Bronchial epithelial cell (primary cell): ENCODE data around the gene BIRC5. TPM values are rescaled to one million over a fixed set of nuclear protein-coding genes. Genes with fewer than 3 reads are reported as not detected.

Experiments used
- DNase-seq: peaks from one replicate; pipeline ENCODE4 v3.0.0-alpha.2; 2010; ENCODE audit warnings: low read depth
- FAIRE-seq: peaks from 2 replicates; lab custom pipeline; 2011; peaks lifted over from hg19 to GRCh38; lab: Jason Lieb, UNC
- H3K27me3 ChIP-seq: 2 replicates; pipeline ENCODE4 v1.5.1; 2011; ENCODE audit warnings: low read length; ENCODE audit not compliant: control insufficient read depth, insufficient read depth
- H3K36me3 ChIP-seq: 2 replicates; pipeline ENCODE4 v1.5.1; 2011; ENCODE audit warnings: low read length; ENCODE audit not compliant: control insufficient read depth, insufficient read depth
- H3K4me3 ChIP-seq: 2 replicates; pipeline ENCODE4 v1.5.1; 2011; ENCODE audit warnings: mild to moderate bottlenecking, low read depth, low read length, control low read depth
- total RNA-seq: library from RNA; depleted of rRNA; stranded (reverse); fragments of >200 nt; gene quantifications from 2 replicates; pipeline ENCODE4 v1.2.1, GENCODE V29; 2014
- TF ChIP-seq, protein P1 (sequence below): IDR thresholded peaks from 2 replicates; pipeline ENCODE4 v1.5.1; 2011; ENCODE audit warnings: mild to moderate bottlenecking, moderate library complexity, low read length, control low read depth, inconsistent platforms; ENCODE audit not compliant: insufficient read depth, severe bottlenecking

The BIRC5 gene
- 0.53 and 3.1 TPM in 2 replicates for total RNA-seq

DNA sequence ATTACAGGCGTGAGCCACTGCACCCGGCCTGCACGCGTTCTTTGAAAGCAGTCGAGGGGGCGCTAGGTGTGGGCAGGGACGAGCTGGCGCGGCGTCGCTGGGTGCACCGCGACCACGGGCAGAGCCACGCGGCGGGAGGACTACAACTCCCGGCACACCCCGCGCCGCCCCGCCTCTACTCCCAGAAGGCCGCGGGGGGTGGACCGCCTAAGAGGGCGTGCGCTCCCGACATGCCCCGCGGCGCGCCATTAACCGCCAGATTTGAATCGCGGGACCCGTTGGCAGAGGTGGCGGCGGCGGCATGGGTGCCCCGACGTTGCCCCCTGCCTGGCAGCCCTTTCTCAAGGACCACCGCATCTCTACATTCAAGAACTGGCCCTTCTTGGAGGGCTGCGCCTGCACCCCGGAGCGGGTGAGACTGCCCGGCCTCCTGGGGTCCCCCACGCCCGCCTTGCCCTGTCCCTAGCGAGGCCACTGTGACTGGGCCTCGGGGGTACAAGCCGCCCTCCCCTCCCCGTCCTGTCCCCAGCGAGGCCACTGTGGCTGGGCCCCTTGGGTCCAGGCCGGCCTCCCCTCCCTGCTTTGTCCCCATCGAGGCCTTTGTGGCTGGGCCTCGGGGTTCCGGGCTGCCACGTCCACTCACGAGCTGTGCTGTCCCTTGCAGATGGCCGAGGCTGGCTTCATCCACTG is at the start of gene BIRC5:
TSS of gene BIRC5 (plus strand) at position 238 of the 690 bp plus-strand sequence. CDS start at position 302, 64 bp downstream.
- Histone ChIP-seq H3K36me3 (no peaks in the 10 kb centered on the region), H3K4me3 (peak within 1 kb of the TSS; percentile 70), H3K27me3 (no peaks in the 10 kb centered on the region)
- TF ChIP-seq, protein P1, sequence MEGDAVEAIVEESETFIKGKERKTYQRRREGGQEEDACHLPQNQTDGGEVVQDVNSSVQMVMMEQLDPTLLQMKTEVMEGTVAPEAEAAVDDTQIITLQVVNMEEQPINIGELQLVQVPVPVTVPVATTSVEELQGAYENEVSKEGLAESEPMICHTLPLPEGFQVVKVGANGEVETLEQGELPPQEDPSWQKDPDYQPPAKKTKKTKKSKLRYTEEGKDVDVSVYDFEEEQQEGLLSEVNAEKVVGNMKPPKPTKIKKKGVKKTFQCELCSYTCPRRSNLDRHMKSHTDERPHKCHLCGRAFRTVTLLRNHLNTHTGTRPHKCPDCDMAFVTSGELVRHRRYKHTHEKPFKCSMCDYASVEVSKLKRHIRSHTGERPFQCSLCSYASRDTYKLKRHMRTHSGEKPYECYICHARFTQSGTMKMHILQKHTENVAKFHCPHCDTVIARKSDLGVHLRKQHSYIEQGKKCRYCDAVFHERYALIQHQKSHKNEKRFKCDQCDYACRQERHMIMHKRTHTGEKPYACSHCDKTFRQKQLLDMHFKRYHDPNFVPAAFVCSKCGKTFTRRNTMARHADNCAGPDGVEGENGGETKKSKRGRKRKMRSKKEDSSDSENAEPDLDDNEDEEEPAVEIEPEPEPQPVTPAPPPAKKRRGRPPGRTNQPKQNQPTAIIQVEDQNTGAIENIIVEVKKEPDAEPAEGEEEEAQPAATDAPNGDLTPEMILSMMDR, result no peak
- FAIRE-seq (no peak), DNase-seq (peak; percentile 38)

DNA sequence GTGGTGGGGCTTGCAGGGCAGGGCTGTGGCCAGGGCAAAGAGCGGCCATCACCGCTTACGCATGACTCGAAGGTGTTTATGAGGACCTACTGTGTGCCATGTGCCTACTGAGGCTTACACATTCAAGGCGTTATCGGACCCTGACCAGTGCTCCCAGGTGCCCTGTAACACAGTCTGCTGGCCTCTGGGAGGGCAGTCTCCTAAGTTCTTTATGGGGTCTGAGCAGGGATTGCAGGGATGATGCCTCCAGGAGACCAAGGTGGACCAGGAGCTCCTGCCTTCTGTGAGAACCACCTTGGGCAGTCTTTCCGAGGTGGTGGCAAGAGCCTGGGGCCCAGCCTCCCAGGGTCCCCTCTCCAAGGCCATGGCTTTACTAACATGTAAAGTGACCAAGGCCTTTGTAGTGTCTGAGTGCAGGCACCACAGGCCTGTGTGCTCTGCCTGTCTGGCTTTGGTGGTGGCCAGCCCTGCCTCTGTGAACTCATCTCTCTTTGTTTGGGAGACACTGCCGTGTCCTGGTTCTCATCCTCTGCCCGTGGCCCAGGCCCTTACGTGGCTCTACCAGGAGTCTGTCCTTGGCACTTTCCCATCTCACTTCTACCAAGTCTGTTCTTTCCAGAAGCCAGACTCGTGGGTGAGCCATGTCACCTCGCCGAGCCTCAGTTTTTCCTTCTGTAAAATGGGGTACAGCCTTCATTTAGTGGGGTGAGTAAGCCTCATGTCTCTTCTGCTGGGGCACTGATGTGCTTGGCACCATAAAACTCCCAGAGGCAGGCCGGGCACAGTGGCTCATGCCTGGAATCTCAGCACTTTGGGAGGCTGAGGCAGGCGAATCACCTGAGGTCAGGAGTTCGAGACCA is 49.1 kb upstream of the BIRC5 start:
- FAIRE-seq (no peak), DNase-seq (no peak)
- Histone ChIP-seq H3K4me3 (no peak overlapping the region), H3K36me3 (no peaks in the 10 kb centered on the region), H3K27me3 (no peaks in the 10 kb centered on the region)
- TF ChIP-seq, protein P1, result no peak

GRCh38 chr17:78166416-78166815 is 47.6 kb upstream of the BIRC5 start:
- no peak for DNase-seq

DNA sequence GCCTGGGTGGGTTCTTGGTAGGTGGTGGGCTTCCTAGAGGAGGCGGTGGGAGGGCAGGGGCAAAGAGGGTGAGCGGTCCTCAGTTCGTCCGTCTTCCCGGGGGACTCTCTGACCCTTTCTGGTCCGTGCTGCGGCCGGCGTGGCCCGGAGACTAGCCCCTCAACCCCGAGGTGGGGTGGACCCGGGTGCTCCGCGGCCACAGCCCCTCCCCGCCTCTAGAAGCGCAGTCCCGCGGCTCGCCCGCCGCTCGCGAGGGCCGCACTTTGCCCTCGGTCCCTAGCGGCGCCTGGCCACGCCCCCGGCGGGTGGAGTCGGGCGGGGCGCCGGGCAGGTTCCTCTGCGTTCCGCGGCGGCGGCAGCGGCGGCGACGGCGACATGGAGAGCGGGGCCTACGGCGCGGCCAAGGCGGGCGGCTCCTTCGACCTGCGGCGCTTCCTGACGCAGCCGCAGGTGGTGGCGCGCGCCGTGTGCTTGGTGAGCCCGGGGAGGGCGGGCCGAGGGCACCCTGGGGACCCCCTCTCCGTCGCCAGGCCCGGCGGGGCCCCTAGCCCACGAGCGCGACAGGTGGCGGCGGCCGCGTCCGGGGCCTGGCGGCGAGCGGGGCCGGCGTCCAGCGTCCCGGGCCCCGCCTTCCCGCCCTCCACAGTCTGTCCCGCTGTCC is 45.7 kb upstream of the BIRC5 start, which contains the start of gene SYNGR2:
TSS of gene SYNGR2 (plus strand) at position 340 of the 661 bp plus-strand sequence. CDS start at position 376, 36 bp downstream.
- Histone ChIP-seq H3K4me3 (peak within 1 kb of the TSS; percentile 72), H3K27me3 (no peaks in the 10 kb centered on the region), H3K36me3 (peaks cover 8% of the 10 kb centered on the region)
- FAIRE-seq (no peak), DNase-seq (no peak)
- TF ChIP-seq, protein P1, result no peak

More at GRCh38 chr17:78166416-78166815, 47.6 kb upstream of the BIRC5 start:
- Histone ChIP-seq H3K27me3 (no peaks in the 10 kb centered on the region), H3K36me3 (peaks cover 6% of the 10 kb centered on the region), H3K4me3 (no peak overlapping the region)
- no peak for FAIRE-seq
- TF ChIP-seq, protein P1, result no peak

DNA sequence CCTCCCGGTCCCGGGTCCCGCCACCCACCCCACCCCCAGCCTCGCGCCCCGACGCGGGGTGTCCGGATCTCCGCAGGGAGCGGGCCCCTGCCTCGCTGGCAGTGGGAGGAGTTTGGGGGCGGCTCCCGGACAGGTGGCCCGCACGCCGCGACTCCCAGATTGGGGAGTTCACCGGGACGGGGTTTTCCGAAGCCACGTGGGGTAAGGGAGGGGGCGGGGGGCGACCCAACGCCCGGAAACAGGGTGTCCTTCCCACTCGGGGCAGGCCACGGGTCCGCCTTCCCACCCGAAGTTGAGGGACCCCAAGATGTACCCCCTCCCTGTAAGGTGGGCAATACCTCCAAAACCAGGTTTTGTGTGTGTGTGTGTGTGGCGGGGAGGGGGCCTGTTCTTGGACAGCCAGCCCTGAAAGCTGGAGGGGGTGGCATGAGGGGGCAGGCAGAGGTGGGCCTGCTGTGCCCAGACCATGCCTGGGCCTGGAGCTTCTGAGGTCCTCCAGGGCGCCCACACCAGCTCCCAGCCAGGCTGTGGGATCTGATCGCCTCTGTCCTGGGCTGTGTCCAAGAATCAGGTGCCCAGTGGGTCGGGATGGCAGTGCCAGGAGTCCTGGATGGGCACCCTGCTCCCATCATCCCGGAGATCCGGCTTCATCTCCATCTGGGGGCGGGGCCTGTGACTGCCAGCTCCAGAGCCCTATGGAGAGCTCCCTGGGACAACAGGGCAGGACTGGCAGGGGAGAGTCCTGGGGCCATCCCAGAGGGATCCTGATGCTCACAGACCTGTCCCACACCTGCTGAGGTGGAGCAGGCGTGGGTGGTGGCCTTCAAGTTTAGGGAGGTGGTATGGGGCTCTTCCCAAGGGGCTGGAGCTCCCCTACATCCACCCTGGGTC is 44.9 kb upstream of the BIRC5 start:
- no peak for FAIRE-seq
- peaks cover 8% of the 10 kb centered on the region for H3K36me3 ChIP-seq
- H3K4me3 ChIP-seq, result peak overlapping the region; percentile 72
- H3K27me3 ChIP-seq, result no peaks in the 10 kb centered on the region
- DNase-seq, result peak; percentile 35
- TF ChIP-seq, protein P1, result no peak
